ENCODE results near the gene TMEM184A.

Gene TMEM184A

DNA sequence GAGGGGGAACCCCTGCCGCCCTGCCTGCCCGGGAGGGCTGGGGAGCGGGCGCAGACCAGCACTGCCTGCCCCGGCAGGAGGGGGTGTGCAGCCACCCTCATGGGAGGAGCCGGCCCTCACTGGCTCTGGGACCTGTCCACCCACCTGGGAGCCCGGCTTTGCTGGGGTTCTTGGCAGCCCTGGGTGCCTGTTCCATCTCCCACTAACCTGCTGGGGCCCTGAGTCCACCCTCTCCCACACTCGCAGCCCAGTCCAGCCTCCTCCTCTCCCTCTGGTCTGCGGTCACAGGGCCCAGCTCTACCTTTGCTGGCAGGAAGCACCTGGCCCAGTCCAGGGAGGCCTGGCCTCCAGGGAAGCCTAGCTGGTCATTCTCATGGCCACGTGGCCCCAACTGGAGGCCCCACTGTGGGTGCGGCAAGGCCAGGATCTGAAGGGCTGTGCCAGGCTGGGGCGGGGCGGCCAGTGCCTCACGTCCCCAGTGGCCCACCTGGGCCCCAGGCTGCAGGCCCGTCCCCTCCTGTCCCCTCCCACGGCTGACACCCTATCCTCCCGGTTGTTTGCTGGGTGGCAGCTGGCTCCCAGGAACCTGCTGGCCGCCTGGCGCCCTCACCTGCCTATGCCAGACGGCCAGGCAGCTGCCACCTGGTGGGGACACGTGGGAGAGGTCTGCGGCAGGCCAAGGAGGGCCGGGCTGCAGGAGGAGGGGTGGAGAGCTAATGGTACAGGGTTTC, at the start of gene TMEM184A:
TMEM184A (minus strand) TSS at position 393 of the 731 bp plus-strand sequence. CDS start 721 bp downstream, outside the sequence.
- peak; percentile 41 for DNase-seq

DNA sequence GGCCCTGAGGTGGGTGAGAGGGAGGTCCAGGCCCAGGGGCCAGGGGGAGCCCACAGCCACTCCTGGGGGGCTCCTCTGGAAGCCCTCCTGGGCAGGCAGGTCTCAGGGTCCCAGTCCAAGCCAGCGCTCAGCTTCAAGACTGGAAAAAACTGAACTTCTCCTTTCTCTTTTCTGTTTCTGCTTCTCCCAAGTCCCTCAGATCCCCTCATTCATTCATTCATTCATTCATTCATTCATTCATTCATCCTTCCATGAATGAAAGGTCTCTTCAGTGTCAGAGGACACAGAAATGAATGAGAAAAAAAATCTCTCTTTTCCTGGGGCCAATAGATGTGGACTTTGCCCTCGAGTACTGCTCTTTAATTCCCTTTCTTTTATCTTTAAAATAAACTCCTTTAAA, 48.4 kb upstream of the TMEM184A start:
- no peak for DNase-seq

DNA sequence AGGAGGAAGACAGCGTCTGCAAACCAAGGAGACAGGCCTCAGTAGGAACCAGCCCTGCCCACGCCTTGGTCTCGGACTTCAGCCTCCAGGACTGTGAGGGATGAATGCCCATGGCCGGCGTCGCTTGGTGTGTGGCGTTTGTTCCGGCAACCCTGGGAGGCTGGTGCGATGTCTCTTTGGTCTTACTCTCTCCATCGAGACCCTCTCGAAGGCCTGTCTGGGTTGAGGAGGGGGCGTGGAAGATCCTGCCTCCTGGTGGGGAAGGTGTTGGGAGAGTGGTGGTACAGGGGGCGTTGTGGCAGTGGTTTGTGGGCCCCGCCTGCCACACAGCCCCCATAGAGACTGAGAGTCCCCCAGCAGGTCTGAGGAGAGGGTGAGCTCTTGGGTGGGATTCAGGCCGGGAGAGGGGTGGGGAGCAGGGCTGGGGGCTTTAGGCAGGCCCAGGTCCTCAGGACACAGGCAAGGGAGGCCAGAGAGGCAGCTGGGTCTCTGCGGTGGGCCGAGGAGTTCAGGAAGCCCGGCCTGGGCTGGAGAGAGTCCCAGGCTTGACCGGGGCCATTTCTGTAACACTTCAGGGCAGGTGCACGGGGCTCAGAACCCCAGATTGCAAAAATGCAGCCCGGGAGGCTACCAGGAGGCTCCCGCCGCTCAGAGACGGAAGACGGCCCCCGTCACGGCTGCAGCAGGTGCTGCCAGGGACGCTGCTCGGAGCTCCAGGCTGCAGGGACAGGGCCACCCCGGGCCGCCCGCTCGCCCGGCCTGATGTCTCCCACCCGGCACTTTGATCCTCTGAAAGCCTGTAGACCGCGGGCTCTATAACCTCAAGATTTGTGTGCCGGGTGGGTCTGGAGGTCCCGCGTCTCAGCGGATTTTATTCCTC, 47.6 kb upstream of the TMEM184A start:
- no peak for DNase-seq

GRCh38 chr7:1602386-1602785, 46.4 kb upstream of the TMEM184A start:
- DNase-seq = no peak

- DNase-seq = no peak
Observed at GRCh38 chr7:1601956-1602355, 46.0 kb upstream of the TMEM184A start.

GRCh38 chr7:1599640-1600395, 43.8 kb upstream of the TMEM184A start:
- no peak for DNase-seq

- DNase-seq = no peak
Observed at GRCh38 chr7:1598961-1599639, 43.1 kb upstream of the TMEM184A start.

DNA sequence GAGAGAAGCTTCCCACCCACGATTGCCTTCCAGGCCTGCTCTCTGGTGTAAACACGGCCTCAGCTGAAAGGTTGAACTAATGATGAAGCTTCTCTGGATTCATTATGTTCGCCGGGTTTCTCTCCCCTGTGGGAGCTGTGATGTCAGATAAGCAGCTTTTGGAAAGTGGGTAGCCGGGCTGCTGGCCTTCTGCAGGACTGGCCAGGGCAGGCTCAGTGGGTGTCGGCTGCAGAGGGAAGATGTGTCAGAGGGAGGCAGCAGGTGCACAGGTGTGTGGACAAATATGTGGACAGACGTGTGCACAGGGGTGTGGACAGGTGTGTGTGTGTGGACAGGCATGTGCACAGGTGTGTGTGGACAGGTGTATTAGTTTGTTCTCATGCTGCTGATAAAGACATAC, 42.3 kb upstream of the TMEM184A start:
- DNase-seq = no peak

DNA sequence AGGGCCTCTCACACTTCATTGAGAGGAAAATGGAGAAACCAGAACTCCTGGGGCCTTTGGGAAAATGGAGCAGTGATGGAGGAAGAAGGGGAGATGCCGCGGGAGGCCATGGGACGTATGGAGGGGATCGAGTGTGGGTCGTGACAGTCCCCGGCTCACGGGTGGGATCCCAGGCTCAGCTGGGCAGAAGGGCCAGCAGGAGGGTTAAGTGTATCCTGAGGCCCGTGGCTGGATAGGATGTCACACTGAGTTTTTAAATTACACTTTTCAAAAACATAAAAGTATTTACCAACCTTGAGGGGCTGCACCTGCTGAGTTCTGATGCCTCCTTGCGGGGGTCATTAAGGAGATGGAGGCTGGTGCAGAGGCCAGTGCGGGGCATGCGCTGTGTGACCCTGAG, 41.8 kb upstream of the TMEM184A start:
- no peak for DNase-seq

DNA sequence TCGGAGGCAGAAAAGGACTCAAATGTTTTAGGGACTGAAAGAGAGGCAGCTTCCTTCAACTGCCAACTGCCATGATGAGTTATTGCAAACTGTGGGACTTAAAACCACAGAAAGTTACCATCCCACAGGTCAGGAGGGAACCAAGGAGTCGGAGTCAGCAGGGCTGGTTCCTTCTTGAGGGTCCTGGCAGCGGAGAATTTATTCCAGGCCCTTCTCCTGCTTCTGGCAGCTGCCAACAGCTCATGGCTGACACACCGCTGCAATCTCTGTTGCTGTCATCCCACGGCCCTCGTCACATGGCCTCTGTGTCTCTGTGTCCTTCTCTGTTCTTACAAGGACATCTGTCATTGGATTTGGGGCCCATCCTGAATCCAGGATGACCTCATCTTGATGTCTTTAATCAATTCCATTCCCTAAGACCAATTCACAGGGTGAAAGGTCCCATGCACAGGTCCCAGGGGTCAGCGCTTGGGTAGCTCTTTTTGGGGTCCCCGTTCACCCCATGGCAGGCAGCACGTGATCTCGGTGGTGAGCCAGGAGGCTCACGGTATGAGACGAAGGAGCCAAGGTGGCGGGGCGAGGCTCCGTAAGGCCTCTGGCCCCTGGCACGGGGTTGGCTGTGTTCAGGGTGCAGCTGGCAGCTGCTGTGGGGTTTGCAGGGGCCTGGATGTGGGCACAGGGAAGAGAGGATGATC, 41.2 kb upstream of the TMEM184A start:
- no peak for DNase-seq

- no peak for DNase-seq
Observed at GRCh38 chr7:1596181-1597043, 40.4 kb upstream of the TMEM184A start.

GRCh38 chr7:1595636-1596035, 39.6 kb upstream of the TMEM184A start:
- DNase-seq = no peak

DNA sequence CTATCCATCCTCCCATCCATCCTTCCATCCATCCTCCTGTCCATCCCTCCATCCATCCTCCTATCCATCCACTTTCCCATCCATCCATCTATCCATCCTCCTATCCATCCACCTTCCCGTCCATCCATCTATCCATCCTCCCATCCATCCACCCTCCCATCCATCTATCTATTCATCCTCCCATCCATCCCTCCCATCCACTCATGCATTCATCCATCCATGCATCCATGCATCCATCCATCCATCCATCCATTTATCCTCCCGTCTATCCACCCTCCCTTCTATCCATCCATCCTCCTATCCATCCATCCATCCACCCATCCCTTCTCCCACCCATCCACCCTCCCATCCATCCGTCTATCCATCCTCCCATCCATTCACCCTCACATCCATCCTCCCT, 39.0 kb upstream of the TMEM184A start:
- DNase-seq = no peak

DNA sequence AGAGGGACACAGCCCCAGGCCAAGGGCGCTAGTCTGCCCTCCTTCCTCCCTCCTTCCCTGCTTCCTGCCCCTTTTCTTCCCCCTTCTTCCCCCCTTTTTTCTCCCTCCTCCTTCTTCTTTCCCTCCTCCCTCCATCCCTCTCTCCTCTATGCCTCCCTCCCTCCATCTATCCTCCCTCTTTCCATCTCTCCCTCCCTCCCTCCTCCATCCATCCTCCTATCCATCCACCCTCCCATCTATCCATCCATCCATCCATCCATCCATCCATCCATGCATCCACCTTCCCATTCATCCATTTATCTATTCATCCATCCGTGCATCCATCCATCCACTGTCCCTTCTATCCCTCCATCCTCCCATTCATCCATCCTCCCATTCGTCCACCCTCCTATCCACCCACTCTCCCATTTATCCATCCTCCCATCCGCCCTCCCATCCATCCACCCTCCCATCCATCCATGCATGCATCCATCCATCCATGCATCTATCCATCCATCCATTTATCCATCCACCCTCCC, 38.0 kb upstream of the TMEM184A start:
- DNase-seq = no peak

GRCh38 chr7:1593091-1593866, 37.3 kb upstream of the TMEM184A start:
- DNase-seq = no peak

- no peak for DNase-seq
Observed at GRCh38 chr7:1592299-1592871, 36.4 kb upstream of the TMEM184A start.

- DNase-seq = no peak
Observed at GRCh38 chr7:1591876-1592275, 35.9 kb upstream of the TMEM184A start.

GRCh38 chr7:1591396-1591795, 35.4 kb upstream of the TMEM184A start:
- DNase-seq = no peak

- no peak for DNase-seq
Observed at GRCh38 chr7:1590887-1591286, 34.9 kb upstream of the TMEM184A start.

DNA sequence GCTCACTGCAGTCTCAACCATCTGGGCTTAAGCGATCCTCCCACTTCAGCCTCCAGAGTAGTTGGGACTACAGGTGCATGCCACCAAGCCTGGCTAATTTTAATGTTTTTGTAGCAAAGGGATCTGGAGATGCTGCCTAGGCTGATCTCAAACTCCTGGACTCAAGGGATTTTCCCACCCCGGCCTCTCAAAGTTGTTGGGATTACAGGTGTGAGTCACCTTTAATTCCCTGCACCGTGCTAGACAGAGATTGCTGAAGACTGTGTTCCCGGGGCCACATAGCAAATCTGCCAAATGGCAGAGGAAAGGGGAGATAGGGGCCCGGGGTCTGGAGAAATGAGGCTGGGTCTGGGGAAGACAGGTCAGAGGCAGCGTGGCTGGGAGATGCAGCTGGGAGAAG, 34.5 kb upstream of the TMEM184A start:
- DNase-seq = no peak
